HCT116 (cell line): Measurements from ENCODE around the gene COMMD1.

Experiments
- CTCF ChIP-seq, 3 experiments: fragments of 200-600 bp in 1 of 3; sonication (generic) in 1 of 3; IDR thresholded peaks in 2 of 3; conservative IDR thresholded peaks in 1 of 3; 2 replicates each; pipeline ENCODE4 v1.5.1; 2012 to 2017; ENCODE audit warnings: low read depth in 2 of 3, low read length in 2 of 3, antibody characterized with exemption in 1 of 3, borderline replicate concordance in 1 of 3, control low read depth in 1 of 3, mild to moderate bottlenecking in 1 of 3, mixed read lengths in 1 of 3, mixed run types in 1 of 3, moderate library complexity in 1 of 3; ENCODE audit not compliant: insufficient read depth in 1 of 3
- EGR1 ChIP-seq: IDR thresholded peaks from 2 replicates; pipeline ENCODE4 v1.6.1; 2012; ENCODE audit warnings: low read depth
- JUND ChIP-seq: IDR thresholded peaks from 2 replicates; pipeline ENCODE4 v1.6.1; 2012
- RAD21 ChIP-seq: IDR thresholded peaks from 2 replicates; pipeline ENCODE4 v1.6.1; 2012; ENCODE audit warnings: low read depth, mild to moderate bottlenecking
- SP1 ChIP-seq: IDR thresholded peaks from 2 replicates; pipeline ENCODE4 v1.6.1; 2012; ENCODE audit warnings: low read depth
- SRF ChIP-seq: IDR thresholded peaks from 2 replicates; pipeline ENCODE4 v1.6.1; 2012; ENCODE audit warnings: low read depth

GRCh38 chr2:62038975-62039771 lies 133.7 kb downstream of the COMMD1 start:
- TF ChIP-seq JUND (no peak), SP1 (no peak), SRF (no peak), RAD21 (no peak), CTCF (IDR thresholded peaks at IDR 0.05 in 2 of 3, conservative IDR thresholded peaks at IDR 0.05 in 1 of 3; ENCODE audit: borderline replicate concordance in 1 of 3, insufficient read depth in 1 of 3, low read depth in 2 of 3, low read length in 2 of 3) (no peak), EGR1 (no peak)
